CD4-positive, alpha-beta T cell (primary cell): ENCODE results near the gene SUFU. TPM values are rescaled to one million over a fixed set of nuclear protein-coding genes. Genes with fewer than 3 reads are reported as not detected.

Source experiments
- ATAC-seq: fragments of 200-7000 bp; cut with Tn5 transposase; one replicate; pipeline ENCODE4 v1.10.0; 2022; ENCODE audit warnings: mild to moderate bottlenecking; ENCODE audit not compliant: poor library complexity
- CTCF ChIA-PET: fragments of 350-600 bp; sonication (Branson Sonifier 250); formaldehyde crosslinking; loops from one replicate; lab custom pipeline; 2021; ENCODE audit warnings: antibody characterized with exemption, inconsistent platforms; lab: Charles Lee
- POLR2A ChIA-PET: fragments of 350-600 bp; sonication (Branson Sonifier 250); formaldehyde crosslinking; loops from one replicate; lab custom pipeline; 2021; ENCODE audit warnings: antibody characterized with exemption, inconsistent platforms; lab: Charles Lee
- DNase-seq, 14 experiments: peaks; one replicate each; pipeline ENCODE4 v3.0.0-alpha.2; 2013 to 2020; ENCODE audit warnings: mixed read lengths in 2 of 14
- H3K27ac ChIP-seq, 2 donors: one replicate each; pipeline versions ENCODE4 v1.5.1 to v1.7.0; 2013; ENCODE audit warnings: low read length in 2 of 2, low read depth in 1 of 2, mild to moderate bottlenecking in 1 of 2
- H3K27me3 ChIP-seq, 2 experiments: 1 replicate in 1 of 2; 2 replicates in 1 of 2; pipeline versions ENCODE4 v1.6.1 to v1.7.0; 2013; ENCODE audit warnings: low read length in 2 of 2, control low read depth in 1 of 2, mild to moderate bottlenecking in 1 of 2, moderate library complexity in 1 of 2; ENCODE audit not compliant: insufficient read depth in 2 of 2, control insufficient read depth in 1 of 2
- H3K36me3 ChIP-seq: one replicate; pipeline ENCODE4 v1.6.1; 2013; ENCODE audit warnings: low read length, control low read depth; ENCODE audit not compliant: insufficient read depth
- H3K4me1 ChIP-seq: one replicate; pipeline ENCODE4 v1.6.1; 2013; ENCODE audit warnings: low read length, control low read depth; ENCODE audit not compliant: insufficient read depth
- H3K4me3 ChIP-seq: one replicate; pipeline ENCODE4 v1.5.1; 2013; ENCODE audit warnings: mild to moderate bottlenecking, low read length, moderate library complexity
- H3K9me3 ChIP-seq, 2 experiments: 1 replicate in 1 of 2; 2 replicates in 1 of 2; pipeline versions ENCODE4 v1.6.1 to v1.7.0; 2013; ENCODE audit warnings: low read length in 2 of 2, mild to moderate bottlenecking in 2 of 2, control low read depth in 1 of 2, moderate library complexity in 1 of 2; ENCODE audit not compliant: control insufficient read depth in 1 of 2, insufficient read depth in 1 of 2
- H3K27ac Mint-ChIP-seq: one replicate; pipeline ENCODE4 v1.8.0; 2020; ENCODE audit warnings: mixed read lengths
- H3K27me3 Mint-ChIP-seq: one replicate; pipeline ENCODE4 v1.8.0; 2021; ENCODE audit warnings: mixed read lengths
- H3K36me3 Mint-ChIP-seq: one replicate; pipeline ENCODE4 v1.8.0; 2021; ENCODE audit warnings: low read depth, mixed read lengths
- H3K4me1 Mint-ChIP-seq: one replicate; pipeline ENCODE4 v1.8.0; 2021; ENCODE audit warnings: low read depth, mixed read lengths
- H3K4me3 Mint-ChIP-seq: one replicate; pipeline ENCODE4 v1.8.0; 2020; ENCODE audit warnings: mild to moderate bottlenecking, mixed read lengths
- H3K9me3 Mint-ChIP-seq: one replicate; pipeline ENCODE4 v1.8.0; 2020; ENCODE audit warnings: mixed read lengths
- intact Hi-C, 2 experiments: fragments of 100-400 bp; cut with DNase I in 1 of 2; cut with micrococcal nuclease in 1 of 2; formaldehyde crosslinking; loops; one replicate each; pipeline versions ENCODE4 v1.15.1 to v1.9.0; 2023 to 2025; cut with DNase I, micrococcal nuclease
- total RNA-seq, 174 experiments: library from RNA in 2 of 174; stranded (reverse) in 2 of 174; gene quantifications; one replicate each; pipeline ENCODE4 v1.2.3 and lab custom pipeline; 2021 to 2026
- TF ChIP-seq, protein P1 (sequence below): fragments of 200-600 bp; IDR thresholded peaks from one replicate; pipeline ENCODE4 v1.8.0; 2022; ENCODE audit warnings: antibody characterized with exemption, mild to moderate bottlenecking

The SUFU gene
- total RNA-seq, 2 experiments from 2014 or later, result 6.7 to 7.3 TPM

- DNase-seq (no peak), ATAC-seq (no peak)
- no peaks in the 10 kb centered on the region for H3K9me3 Mint-ChIP-seq
- no peaks in the 10 kb centered on the region for H3K36me3 ChIP-seq
- no peaks in the 10 kb centered on the region for H3K27me3 Mint-ChIP-seq
- no peak overlapping the region for H3K4me3 Mint-ChIP-seq
- H3K4me3 ChIP-seq, result no peak overlapping the region
- H3K4me1 Mint-ChIP-seq, result peaks cover 66% of the 10 kb centered on the region
- CTCF ChIA-PET, result interaction anchor here (0.6 to 5.6 kb wide), 3 partner anchors 31 to 73 kb away, joined by 3 to 30 read pairs (median 4); partner anchors contain the start of gene TRIM8
- POLR2A ChIA-PET, result interaction anchor here (1.0 to 7.3 kb wide), 3 partner anchors 17 to 65 kb away, joined by 3 to 134 read pairs (median 4); partner anchors contain the start of gene TRIM8
- TF ChIP-seq, protein P1, sequence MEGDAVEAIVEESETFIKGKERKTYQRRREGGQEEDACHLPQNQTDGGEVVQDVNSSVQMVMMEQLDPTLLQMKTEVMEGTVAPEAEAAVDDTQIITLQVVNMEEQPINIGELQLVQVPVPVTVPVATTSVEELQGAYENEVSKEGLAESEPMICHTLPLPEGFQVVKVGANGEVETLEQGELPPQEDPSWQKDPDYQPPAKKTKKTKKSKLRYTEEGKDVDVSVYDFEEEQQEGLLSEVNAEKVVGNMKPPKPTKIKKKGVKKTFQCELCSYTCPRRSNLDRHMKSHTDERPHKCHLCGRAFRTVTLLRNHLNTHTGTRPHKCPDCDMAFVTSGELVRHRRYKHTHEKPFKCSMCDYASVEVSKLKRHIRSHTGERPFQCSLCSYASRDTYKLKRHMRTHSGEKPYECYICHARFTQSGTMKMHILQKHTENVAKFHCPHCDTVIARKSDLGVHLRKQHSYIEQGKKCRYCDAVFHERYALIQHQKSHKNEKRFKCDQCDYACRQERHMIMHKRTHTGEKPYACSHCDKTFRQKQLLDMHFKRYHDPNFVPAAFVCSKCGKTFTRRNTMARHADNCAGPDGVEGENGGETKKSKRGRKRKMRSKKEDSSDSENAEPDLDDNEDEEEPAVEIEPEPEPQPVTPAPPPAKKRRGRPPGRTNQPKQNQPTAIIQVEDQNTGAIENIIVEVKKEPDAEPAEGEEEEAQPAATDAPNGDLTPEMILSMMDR, result no peak
- intact Hi-C loops, result loop anchor here in 1 of 2 experiments (5.0 kb wide), 1 partner anchor 36 kb away; the partner anchor contains the start of genes ARL3 and SFXN2
- H3K4me1 ChIP-seq, result peaks cover 64% of the 10 kb centered on the region
- no peaks in the 10 kb centered on the region for H3K36me3 Mint-ChIP-seq
- H3K9me3 ChIP-seq, result no peaks in the 10 kb centered on the region
- peak overlapping the region; percentile 94 for H3K27ac Mint-ChIP-seq
- H3K27ac ChIP-seq, result no peak overlapping the region
- H3K27me3 ChIP-seq, result no peaks in the 10 kb centered on the region
Observed at GRCh38 chr10:102676534-102677315, 173.0 kb downstream of the SUFU start.

DNA sequence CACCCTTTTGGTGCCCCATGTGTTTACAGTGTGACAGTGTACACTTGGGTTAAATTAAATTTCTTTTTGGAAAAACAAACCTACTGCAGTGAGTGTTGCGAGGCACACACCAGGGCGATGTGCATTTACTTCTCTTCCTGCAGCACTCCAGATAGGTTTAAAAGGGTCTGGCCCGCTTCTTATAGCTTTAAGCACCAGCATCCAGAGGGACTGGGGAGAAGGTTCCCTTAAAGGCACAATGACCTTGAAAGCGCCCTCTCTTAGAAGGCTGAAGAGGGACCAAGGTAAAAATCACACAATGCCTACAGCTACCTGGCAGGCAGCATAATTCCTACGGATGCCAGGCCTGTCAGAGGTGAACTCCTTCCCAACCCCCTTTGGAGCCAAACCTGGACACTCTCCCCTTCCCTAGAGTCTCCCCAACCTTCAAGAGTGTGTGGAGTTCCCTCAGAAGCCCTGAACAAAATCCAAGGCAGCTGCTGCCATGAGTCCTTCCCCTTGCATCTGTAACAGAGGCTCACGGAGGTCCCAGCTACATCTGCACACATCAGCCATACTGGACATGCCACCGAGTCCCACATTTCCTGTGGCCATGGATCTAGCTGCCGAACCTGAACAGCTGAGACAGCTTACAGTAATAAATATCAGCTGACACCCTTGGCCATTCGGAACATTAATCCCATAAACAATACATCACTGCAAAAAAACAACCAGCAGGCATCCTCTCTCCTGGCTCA lies 173.7 kb downstream of the SUFU start:
- H3K4me3 ChIP-seq, result no peak overlapping the region
- no peaks in the 10 kb centered on the region for H3K27me3 ChIP-seq
- ChIA-PET CTCF (interaction anchor here (5.6 kb wide), 1 partner anchor 32 kb away, joined by 30 read pairs; the partner anchor contains the start of gene TRIM8), POLR2A (interaction anchor here (0.7 to 7.3 kb wide), 4 partner anchors 18 to 330 kb away, joined by 3 to 134 read pairs (median 3); partner anchors contain the start of genes ARL3, SFXN2 and TRIM8)
- Mint-ChIP-seq H3K27me3 (no peaks in the 10 kb centered on the region), H3K4me3 (no peak overlapping the region), H3K27ac (peak overlapping the region; percentile 60), H3K36me3 (peaks cover 4% of the 10 kb centered on the region), H3K9me3 (no peaks in the 10 kb centered on the region), H3K4me1 (peaks cover 74% of the 10 kb centered on the region)
- ATAC-seq (no peak), DNase-seq (no peak)
- intact Hi-C loops, result loop anchor here in 1 of 2 experiments (5.0 kb wide), 1 partner anchor 35 kb away; the partner anchor contains the start of genes ARL3 and SFXN2
- H3K4me1 ChIP-seq, result peaks cover 69% of the 10 kb centered on the region
- TF ChIP-seq, protein P1, result no peak
- no peak overlapping the region for H3K27ac ChIP-seq
- no peaks in the 10 kb centered on the region for H3K9me3 ChIP-seq
- no peaks in the 10 kb centered on the region for H3K36me3 ChIP-seq

GRCh38 chr10:102678068-102678400 lies 174.3 kb downstream of the SUFU start:
- TF ChIP-seq, protein P1, result no peak
- Histone ChIP-seq H3K27ac (no peak overlapping the region), H3K36me3 (no peaks in the 10 kb centered on the region), H3K4me1 (peaks cover 63% of the 10 kb centered on the region), H3K9me3 (no peaks in the 10 kb centered on the region), H3K4me3 (no peak overlapping the region), H3K27me3 (no peaks in the 10 kb centered on the region)
- DNase-seq, result no peak
- CTCF ChIA-PET, result interaction anchor here (5.6 kb wide), 1 partner anchor 33 kb away, joined by 30 read pairs; the partner anchor contains the start of gene TRIM8
- H3K4me1 Mint-ChIP-seq, result peaks cover 75% of the 10 kb centered on the region
- peak overlapping the region; percentile 60 for H3K27ac Mint-ChIP-seq
- intact Hi-C loops, result loop anchor here in 1 of 2 experiments (5.0 kb wide), 1 partner anchor 34 kb away; the partner anchor contains the start of genes ARL3 and SFXN2
- ATAC-seq, result no peak
- POLR2A ChIA-PET, result interaction anchor here (0.7 to 7.3 kb wide), 3 partner anchors 32 to 331 kb away, joined by 3 to 134 read pairs (median 3); partner anchors contain the start of genes ARL3, SFXN2 and TRIM8
- H3K4me3 Mint-ChIP-seq, result no peak overlapping the region
- peaks cover 5% of the 10 kb centered on the region for H3K36me3 Mint-ChIP-seq
- H3K9me3 Mint-ChIP-seq, result no peaks in the 10 kb centered on the region
- no peaks in the 10 kb centered on the region for H3K27me3 Mint-ChIP-seq
